GM20000 (cell line): ENCODE data around the gene LTBP2.

ENCODE experiments used
- DNase-seq: peaks from one replicate; pipeline ENCODE4 v3.0.0; 2012; ENCODE audit warnings: low spot score
- TF ChIP-seq, protein P1 (sequence below): IDR thresholded peaks from 2 replicates; pipeline ENCODE4 v1.5.1; 2012; ENCODE audit warnings: mild to moderate bottlenecking, control low read depth; ENCODE audit errors: extremely low read depth, missing control alignments

The LTBP2 gene

DNA sequence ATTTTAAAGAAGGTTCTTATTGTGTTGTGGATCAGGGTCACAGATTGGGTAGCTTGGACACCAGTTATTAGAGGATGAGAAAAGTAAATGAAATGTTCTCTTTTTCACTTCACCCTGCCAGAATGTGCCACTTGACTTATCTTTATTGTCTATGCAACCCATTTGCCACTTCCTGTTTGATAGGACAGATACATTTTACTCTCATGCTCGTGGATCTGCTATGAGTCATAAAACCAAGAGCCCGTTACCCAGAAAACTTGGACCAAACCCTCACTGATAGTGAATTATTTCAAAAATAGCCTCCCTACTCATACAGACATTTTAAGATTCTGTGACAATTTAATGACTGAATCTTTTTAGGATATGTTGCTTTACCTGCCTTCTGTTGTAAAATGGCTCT, 116.7 kb downstream of the LTBP2 start:
- DNase-seq = no peak
- TF ChIP-seq, protein P1, sequence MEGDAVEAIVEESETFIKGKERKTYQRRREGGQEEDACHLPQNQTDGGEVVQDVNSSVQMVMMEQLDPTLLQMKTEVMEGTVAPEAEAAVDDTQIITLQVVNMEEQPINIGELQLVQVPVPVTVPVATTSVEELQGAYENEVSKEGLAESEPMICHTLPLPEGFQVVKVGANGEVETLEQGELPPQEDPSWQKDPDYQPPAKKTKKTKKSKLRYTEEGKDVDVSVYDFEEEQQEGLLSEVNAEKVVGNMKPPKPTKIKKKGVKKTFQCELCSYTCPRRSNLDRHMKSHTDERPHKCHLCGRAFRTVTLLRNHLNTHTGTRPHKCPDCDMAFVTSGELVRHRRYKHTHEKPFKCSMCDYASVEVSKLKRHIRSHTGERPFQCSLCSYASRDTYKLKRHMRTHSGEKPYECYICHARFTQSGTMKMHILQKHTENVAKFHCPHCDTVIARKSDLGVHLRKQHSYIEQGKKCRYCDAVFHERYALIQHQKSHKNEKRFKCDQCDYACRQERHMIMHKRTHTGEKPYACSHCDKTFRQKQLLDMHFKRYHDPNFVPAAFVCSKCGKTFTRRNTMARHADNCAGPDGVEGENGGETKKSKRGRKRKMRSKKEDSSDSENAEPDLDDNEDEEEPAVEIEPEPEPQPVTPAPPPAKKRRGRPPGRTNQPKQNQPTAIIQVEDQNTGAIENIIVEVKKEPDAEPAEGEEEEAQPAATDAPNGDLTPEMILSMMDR = no peak

DNA sequence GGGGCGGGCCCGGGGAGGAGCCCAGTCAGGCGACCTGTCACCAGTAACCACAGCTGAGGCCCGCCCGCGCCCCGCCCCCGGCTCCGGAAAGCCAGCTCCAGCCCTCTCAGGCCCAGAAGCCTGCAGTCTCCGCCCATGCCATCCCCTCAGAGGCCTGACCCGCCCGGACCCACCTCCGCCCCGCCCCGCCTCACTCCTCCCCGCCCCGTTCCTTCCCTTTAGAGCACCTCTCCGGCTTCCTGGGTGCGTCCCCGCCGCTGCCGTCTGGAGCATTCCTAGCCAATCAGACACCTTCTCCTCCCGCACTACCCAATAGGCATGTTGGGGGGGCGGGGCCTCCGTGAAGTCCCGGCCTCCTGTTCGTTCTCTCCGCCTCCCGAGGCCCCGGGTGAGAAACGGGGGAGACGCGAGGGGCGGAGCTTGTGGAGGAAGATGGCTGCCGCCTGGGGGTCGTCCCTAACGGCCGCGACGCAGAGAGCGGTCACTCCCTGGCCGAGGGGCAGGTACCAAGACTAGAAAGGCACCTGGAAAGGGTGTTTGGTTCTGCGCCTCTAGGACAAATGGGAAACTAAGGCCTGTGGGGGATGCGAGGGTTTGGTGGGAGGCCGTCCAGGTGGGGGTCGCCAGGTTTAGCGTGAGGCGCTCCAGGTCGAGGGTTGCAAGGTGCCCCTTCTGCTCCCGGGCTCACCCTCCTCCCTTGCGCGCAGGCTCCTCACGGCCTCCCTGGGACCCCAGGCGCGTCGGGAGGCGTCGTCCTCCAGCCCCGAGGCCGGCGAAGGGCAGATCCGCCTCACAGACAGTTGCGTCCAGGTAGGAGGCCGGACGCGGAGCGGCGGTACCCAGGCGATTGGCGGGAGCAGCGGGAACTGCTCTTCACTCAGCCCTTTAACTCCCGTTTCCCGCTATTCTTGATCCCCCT, 118.4 kb downstream of the LTBP2 start, which contains the start of gene ISCA2:
Gene ISCA2, plus strand, starts transcription at position 423 of the 919 bp plus-strand sequence. Its CDS starts 10 bp downstream, at position 433.
- DNase-seq = peak; percentile 99
- TF ChIP-seq, protein P1 = no peak

DNA sequence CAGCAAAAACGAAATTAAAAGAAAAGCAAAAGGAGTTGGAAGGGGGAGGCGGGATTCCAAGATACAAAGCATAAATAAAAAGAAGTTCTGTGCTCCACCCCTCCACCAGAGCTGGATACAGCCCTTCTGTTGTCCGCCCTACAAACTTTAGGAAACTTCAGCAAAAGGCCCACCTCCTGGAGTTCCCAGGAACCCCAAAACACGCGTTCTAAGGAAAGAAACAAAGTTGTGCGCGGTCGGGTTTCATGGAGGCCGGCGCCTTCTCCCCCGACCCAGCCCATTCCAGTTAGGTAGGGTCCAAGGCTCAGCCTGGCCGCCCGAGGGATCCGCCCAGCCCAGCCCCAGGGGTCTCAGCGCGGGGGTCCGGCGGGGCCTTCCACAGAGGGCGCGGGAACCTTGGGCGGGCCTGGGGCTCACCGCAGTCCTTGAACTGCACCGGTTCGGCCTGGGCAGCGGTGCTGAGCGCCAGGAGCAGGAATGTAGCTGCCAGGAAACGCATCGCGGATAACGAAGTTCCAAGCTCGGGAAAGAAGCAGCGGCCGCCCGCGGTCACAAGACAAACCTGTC, 119.2 kb downstream of the LTBP2 start, which contains the start of gene NPC2:
Gene NPC2, minus strand, starts transcription at position 530 of the 567 bp plus-strand sequence. Its CDS starts 31 bp downstream, at position 499.
- TF ChIP-seq, protein P1 = no peak
- DNase-seq = no peak

DNA sequence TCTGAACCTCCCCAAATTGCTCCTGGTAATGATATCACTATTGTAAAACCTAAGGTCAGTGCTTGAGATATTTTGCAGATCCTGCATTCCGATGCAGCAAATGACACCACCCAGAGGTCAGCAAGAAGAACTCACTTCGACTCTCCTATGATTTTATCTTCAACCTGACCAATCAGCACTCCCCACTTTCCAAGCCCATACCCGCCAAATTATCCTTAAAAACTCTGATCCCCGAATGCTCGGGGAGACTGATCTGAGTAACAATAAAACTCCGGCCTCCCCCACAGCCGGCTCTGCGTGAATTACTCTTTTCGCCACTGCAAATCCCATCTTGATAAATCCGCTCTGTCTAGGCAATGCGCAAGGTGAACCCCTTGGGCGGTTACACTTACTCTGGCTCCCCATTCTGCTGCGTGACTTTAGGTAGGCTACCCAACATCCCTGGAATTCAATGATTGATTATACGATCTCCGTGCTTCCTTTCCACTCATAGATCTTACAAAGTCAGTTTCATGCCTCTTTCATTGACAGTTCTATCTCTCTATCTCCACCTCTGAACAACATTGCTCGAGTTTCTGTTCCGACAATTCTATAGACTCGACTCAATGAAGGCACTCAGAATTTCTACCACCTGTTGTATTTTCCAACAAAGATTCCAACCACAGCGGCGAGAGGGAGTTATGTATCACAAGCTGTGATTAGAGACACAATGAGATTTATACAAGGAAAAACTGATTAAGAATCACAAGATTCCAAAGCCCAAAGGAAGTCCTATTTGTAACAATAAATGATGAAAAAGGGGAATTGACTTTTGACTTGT, 119.9 kb downstream of the LTBP2 start:
- TF ChIP-seq, protein P1 = peak; percentile 25
- DNase-seq = peak; percentile 56

DNA sequence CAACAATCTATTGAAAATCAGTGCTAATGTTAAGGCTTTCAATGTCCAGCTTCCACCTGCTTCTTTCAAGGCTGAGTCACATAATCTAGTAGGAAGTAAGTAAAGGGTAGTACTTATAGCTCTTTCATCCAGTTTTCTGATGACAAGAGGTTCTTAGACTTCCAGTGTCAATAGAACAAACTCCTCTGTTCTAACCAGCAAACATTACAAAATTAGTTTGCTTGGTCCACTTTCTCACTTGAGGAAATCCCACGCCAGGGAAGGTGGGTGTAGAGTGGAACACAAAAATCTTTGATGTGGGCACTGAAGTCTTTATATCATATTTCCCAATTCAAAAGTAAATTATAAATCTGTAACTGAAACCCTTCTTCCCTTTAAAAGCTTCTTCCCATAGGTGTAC, 121.6 kb downstream of the LTBP2 start:
- TF ChIP-seq, protein P1 = no peak
- DNase-seq = no peak

DNA sequence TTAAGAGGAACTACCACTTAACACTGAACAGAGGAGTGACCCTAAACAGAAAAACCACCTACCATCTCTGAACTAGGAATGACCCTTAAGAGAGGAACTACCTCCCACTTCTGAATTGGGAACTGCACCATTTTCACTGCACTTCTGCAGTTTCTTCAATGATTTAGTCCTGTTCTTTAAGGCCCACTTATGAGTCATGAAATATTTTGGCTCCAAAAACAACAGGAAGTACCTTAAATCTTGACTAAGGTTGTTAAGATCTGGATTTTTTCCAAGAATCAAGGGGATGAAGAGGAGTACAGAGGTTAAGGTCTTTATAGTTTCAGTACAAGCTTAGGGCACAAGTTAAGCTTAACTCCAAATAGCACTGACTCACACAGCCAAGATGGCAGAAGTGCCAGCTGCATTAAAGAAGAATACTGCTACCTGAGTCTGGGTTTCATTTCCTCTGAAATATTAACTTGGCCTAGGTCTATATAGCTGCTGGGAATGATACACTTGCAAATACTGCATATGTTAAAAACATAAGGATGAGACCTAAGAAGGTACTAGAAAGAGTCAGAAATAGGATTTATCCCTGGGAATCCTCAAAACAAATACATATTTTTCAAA, 123.1 kb downstream of the LTBP2 start:
- no peak for DNase-seq
- TF ChIP-seq, protein P1 = no peak
